Panc1 (cell line): ENCODE data around the gene SLC26A11. TPM values are rescaled to one million over a fixed set of nuclear protein-coding genes. Genes with fewer than 3 reads are reported as not detected.
"Not testable (repeated sequence)": the region's sequence is repeated elsewhere in the genome, so short reads cannot be mapped to it uniquely, and the experiment has no call there.

Experiments
- ATAC-seq: fragments of 200-7000 bp; cut with Tn5 transposase; 2 replicates; pipeline ENCODE4 v1.9.1; 2020; ENCODE audit warnings: mild to moderate bottlenecking, moderate library complexity
- BruUV-seq: library from RNA; stranded (reverse); fragments of 400-500 nt; replicated peaks from 2 replicates; lab custom pipeline; 2021; lab: Mats Ljungman, UMichigan
- CTCF ChIA-PET: fragments of 300-600 bp; sonication (Branson Sonifier 250); formaldehyde crosslinking; loops from one replicate; lab custom pipeline; 2022; ENCODE audit warnings: antibody characterized with exemption; lab: Charles Lee
- POLR2A ChIA-PET: fragments of 300-600 bp; sonication (Branson Sonifier 250); formaldehyde crosslinking; loops from one replicate; lab custom pipeline; 2022; ENCODE audit warnings: antibody characterized with exemption; lab: Charles Lee
- DNase-seq: peaks from one replicate; pipeline ENCODE4 v3.0.0-alpha.2; 2010; ENCODE audit warnings: low read depth, low spot score
- H3K27ac ChIP-seq: 2 replicates; pipeline ENCODE4 v1.5.1; 2011; ENCODE audit warnings: mild to moderate bottlenecking, low read length, inconsistent platforms
- H3K27me3 ChIP-seq: fragments of 200-500 bp; sonication (Bioruptor generic); 2 replicates; pipeline ENCODE4 v1.6.0; 2014; ENCODE audit warnings: low read length, inconsistent platforms; ENCODE audit not compliant: control insufficient read depth, insufficient read depth
- H3K36me3 ChIP-seq: fragments of 200-500 bp; sonication (Bioruptor generic); 2 replicates; pipeline ENCODE4 v1.5.1; 2014; ENCODE audit warnings: inconsistent platforms, mild to moderate bottlenecking, low read length, moderate library complexity; ENCODE audit not compliant: control insufficient read depth, insufficient read depth
- H3K4me1 ChIP-seq: 2 replicates; pipeline ENCODE4 v1.5.1; 2011; ENCODE audit warnings: inconsistent platforms, mild to moderate bottlenecking, low read length, moderate library complexity; ENCODE audit not compliant: control insufficient read depth, insufficient read depth
- H3K4me3 ChIP-seq, 2 experiments: 2 replicates each; pipeline ENCODE4 v1.5.1; 2011 to 2012; ENCODE audit warnings: low read depth in 2 of 2, low read length in 2 of 2, mild to moderate bottlenecking in 2 of 2, inconsistent platforms in 1 of 2, moderate library complexity in 1 of 2
- H3K9me3 ChIP-seq: fragments of 200-500 bp; sonication (Bioruptor generic); 2 replicates; pipeline ENCODE4 v1.5.1; 2014; ENCODE audit warnings: low read depth, mild to moderate bottlenecking, inconsistent platforms, low read length, moderate library complexity; ENCODE audit not compliant: control insufficient read depth, insufficient read depth
- CTCF ChIP-seq: fragments of 450-650 bp; IDR thresholded peaks from 2 replicates; pipeline ENCODE4 v1.5.1; 2017; ENCODE audit warnings: mild to moderate bottlenecking
- POLR2AphosphoS5 ChIP-seq: IDR thresholded peaks from 2 replicates; pipeline ENCODE4 v1.6.1; 2012; ENCODE audit warnings: mild to moderate bottlenecking, low read depth, low read length, moderate library complexity
- REST ChIP-seq, 2 experiments: IDR thresholded peaks; 2 replicates each; pipeline ENCODE4 v1.6.1; 2011 to 2012; ENCODE audit warnings: low read depth in 2 of 2, control low read depth in 1 of 2, low read length in 1 of 2, mild to moderate bottlenecking in 1 of 2, moderate library complexity in 1 of 2; ENCODE audit not compliant: insufficient read depth in 1 of 2
- SIN3A ChIP-seq: IDR thresholded peaks from 2 replicates; pipeline ENCODE4 v1.6.1; 2012; ENCODE audit warnings: low read depth, mild to moderate bottlenecking, low read length, moderate library complexity, borderline replicate concordance; ENCODE audit not compliant: insufficient read depth
- TCF7L2 ChIP-seq: IDR thresholded peaks from 2 replicates; pipeline ENCODE4 v1.6.1; 2011; ENCODE audit warnings: mild to moderate bottlenecking, low read depth, low read length, inconsistent platforms
- in situ Hi-C: cut with HindIII; loops from 2 replicates; pipeline ENCODE4 v1.10.0; 2016; ENCODE audit warnings: low sequenced_read_pairs, low pct_unique_long_range_greater_than_20kb
- intact Hi-C: fragments of 100-400 bp; cut with micrococcal nuclease; formaldehyde crosslinking; loops from one replicate; pipeline ENCODE4 v1.10.0; 2022; ENCODE audit not compliant: unreplicated experiment
- total RNA-seq: library from RNA; stranded (reverse); gene quantifications from one replicate; pipeline ENCODE4 v1.2.1, GENCODE V29; 2021; ENCODE audit not compliant: unreplicated experiment

Gene SLC26A11
- total RNA-seq, 1 experiment from 2014 or later: 30.9 TPM

GRCh38 chr17:80242505-80242904, 22.3 kb downstream of the SLC26A11 start:
- Histone ChIP-seq H3K27me3 (no peaks in the 10 kb centered on the region), H3K4me1 (no peaks in the 10 kb centered on the region), H3K36me3 (0 out of 2 replicates have a peak, but pooled peaks cover 2% of the 10 kb centered on the region), H3K4me3 (no peak overlapping the region), H3K27ac (no peak overlapping the region), H3K9me3 (no peaks in the 10 kb centered on the region)
- BruUV-seq: no TSS peak
- TF ChIP-seq TCF7L2 (no peak), REST (IDR thresholded peaks at IDR 0.05; ENCODE audit: insufficient read depth in 1 of 2, low read depth in 2 of 2, low read length in 1 of 2) (no peak), SIN3A (no peak)
- ChIA-PET POLR2A (interaction anchor here (0.5 kb wide), 1 partner anchor 11 kb away, joined by 4 read pairs; no protein-coding TSS in a partner anchor), CTCF (no interaction called here)
- intact Hi-C loops: no loop called here
- ATAC-seq (no peak), DNase-seq (no peak)
- in situ Hi-C loops: no loop called here

GRCh38 chr17:80243526-80244433, 23.6 kb downstream of the SLC26A11 start:
- POLR2A ChIA-PET: interaction anchor here (0.7 kb wide), 1 partner anchor 94 kb away, joined by 14 read pairs; no protein-coding TSS in a partner anchor
- no peak for DNase-seq
- CTCF ChIA-PET: no interaction called here
- Histone ChIP-seq H3K9me3 (no peaks in the 10 kb centered on the region), H3K27ac (no peak overlapping the region), H3K4me1 (no peaks in the 10 kb centered on the region), H3K4me3 (no peak overlapping the region), H3K27me3 (no peaks in the 10 kb centered on the region), H3K36me3 (no peaks in the 10 kb centered on the region)
- ATAC-seq: no peak
- no TSS peak for BruUV-seq
- in situ Hi-C loops: no loop called here
- TF ChIP-seq POLR2AphosphoS5 (no peak), CTCF (no peak), TCF7L2 (no peak), REST (IDR thresholded peaks at IDR 0.05; ENCODE audit: insufficient read depth in 1 of 2, low read depth in 2 of 2, low read length in 1 of 2) (no peak), SIN3A (no peak)
- intact Hi-C loops: no loop called here

GRCh38 chr17:80244448-80244847, 24.2 kb downstream of the SLC26A11 start:
- DNase-seq, H3K36me3 ChIP-seq, H3K4me1 ChIP-seq, BruUV-seq, H3K27me3 ChIP-seq, H3K4me3 ChIP-seq, intact Hi-C loops, ATAC-seq, H3K27ac ChIP-seq, CTCF ChIA-PET, H3K9me3 ChIP-seq, in situ Hi-C loops: not testable (repeated sequence)
- POLR2A ChIA-PET: interaction anchor here (0.6 to 0.7 kb wide), 2 partner anchors 95 to 115 kb away, joined by 5 to 14 read pairs; no protein-coding TSS in a partner anchor
